ENCODE results near the gene OR6C2.
"Not testable (repeated sequence)": the region's sequence is repeated elsewhere in the genome, so short reads cannot be mapped to it uniquely, and the experiment has no call there.

OR6C2 gene

DNA sequence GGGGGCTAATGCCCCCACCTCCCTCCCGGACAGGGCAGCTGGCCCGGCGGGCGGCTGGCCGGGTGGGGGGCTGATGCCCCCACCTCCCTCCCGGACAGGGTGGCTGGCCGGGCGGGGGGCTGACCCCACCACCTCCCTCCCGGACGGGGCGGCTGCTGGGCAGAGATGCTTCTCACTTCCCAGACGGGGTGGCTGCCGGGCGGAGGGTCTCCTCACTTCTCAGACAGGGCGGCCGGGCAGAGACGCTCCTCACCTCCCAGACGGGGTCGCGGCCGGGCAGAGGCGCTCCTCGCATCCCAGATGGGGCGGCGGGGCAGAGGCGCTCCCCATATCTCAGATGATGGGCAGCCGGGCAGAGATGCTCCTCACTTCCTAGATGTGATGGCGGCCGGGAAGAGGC is 35.3 kb downstream of the OR6C2 start:
- not testable (repeated sequence) for DNase-seq

DNA sequence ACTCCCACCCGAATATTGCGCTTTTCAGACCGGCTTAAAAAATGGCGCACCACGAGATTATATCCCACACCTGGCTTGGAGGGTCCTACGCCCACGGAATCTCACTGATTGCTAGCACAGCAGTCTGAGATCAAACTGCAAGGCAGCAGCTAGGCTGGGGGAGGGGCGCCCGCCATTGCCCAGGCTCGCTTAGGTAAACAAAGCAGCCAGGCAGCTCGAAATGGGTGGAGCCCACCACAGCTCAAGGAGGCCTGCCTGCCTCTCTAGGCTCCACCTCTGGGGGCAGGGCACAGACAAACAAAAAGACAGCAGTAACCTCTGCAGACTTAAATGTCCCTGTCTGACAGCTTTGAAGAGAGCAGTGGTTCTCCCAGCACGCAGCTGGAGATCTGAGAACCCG is 40.4 kb downstream of the OR6C2 start:
- DNase-seq = not testable (repeated sequence)

DNA sequence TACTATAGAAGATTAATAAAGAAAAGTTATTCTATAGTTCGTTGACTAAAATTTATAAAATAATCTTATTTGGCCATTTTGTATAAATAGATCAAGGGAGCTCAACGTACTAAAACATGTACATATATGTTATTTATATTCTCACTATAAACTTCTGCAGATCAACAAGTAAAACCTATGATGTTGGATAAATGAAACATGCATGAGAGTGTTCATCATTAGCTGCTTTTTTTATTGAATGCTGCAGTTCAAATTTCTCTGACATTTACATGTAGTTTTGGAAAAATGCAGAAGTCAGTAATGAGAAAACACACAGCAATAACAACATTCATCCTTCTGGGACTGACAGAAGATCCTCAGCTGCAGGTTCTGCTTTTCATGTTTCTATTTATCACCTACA is 48.2 kb downstream of the OR6C2 start, which contains the start of gene OR6C68:
Gene OR6C68 (plus strand): TSS at position 301 of the 400 bp plus-strand sequence. CDS start 0 bp downstream, at position 301.
- no peak for DNase-seq

DNA sequence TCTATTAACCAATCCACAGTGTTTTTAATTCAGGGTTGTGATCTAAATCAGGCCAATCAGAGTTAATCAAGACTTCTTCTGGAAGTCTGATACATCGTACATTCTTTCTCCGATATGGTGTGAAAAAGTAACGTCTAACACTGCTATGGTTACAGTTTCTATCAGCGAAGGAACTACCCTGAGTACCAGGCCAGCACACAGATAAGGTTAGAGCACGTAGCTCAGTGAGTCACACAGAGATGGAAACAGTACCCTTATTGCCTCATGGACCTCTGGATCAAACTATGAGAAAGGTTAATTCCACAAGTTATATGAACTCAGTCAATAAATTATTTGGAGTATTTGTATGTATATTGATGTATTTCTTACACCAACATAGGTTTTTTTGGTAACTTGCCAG is 51.6 kb downstream of the OR6C2 start:
- DNase-seq = no peak

DNA sequence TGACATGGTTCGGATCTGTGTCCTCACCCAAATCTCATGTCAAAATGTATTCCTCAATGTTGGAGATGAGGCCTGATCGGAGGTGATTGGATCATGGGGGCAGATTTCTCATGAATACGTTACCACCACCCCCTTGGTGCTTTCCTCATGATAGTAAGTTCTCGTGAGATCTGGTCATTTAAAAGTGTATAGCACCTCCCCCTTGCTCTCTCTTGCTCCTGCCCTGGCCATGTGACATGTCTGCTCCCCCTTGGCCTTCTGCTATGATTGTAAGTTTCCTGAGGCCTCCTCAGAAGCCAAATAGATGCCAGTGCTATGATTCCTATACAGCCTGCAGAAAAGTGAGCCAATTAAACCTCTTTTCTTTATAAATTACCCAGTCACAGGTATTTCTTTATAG is 55.4 kb downstream of the OR6C2 start:
- DNase-seq = no peak

DNA sequence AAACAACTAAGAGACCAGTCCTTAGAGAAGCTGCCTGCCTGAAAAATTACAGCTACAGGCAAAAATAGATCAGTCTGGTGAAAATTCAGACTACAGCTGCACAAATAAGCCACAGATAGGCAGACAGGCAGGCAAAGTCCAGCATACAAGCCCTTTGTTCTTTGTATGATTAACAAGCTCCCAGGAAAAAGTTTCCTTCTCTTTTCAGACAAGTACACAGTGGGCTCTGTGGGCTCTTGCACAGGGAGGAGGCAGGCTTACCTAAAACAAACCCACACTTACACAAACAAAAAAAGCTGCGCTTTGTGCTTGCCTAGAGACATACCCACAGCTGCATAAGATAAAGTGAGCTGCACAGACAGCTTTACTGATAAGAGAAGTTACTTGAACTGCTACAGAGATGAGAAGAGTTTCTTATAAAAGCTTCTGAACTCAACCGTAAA is 56.0 kb downstream of the OR6C2 start:
- no peak for DNase-seq

DNA sequence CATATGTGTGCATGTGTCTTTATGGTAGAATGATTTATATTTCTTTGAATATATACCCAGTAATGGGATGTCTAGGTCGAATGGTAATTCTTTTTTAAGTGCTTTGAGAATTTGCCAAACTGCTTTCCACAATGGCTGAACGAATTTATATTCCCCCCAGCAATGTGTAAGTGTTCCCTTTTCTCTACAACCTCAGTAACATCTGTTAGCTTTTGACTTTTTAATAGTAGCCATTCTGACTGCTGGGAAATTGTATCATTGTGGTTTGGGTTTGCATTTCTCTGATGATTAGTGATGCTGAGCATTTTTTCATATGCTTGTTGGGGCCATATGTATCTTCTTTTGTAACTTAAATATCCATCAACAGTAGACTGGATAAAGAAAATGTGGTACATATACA is 57.7 kb downstream of the OR6C2 start:
- DNase-seq = no peak
